Caco-2 (cell line): ENCODE results near the gene TIMP3. TPM values are rescaled to one million over a fixed set of nuclear protein-coding genes. Genes with fewer than 3 reads are reported as not detected.
A peak's percentile ranks its signal among the peaks of the same experiment; 100 is the strongest.

Experiments
- BruUV-seq: library from RNA; stranded (reverse); fragments of 400-500 nt; replicated peaks from 2 replicates; lab custom pipeline; 2021; lab: Mats Ljungman, UMichigan
- CTCF ChIA-PET: fragments of 300-600 bp; sonication (Branson Sonifier 250); formaldehyde crosslinking; loops from one replicate; lab custom pipeline; 2022; ENCODE audit warnings: antibody characterized with exemption; lab: Charles Lee
- POLR2A ChIA-PET: fragments of 300-600 bp; sonication (Branson Sonifier 250); formaldehyde crosslinking; loops from one replicate; lab custom pipeline; 2022; ENCODE audit warnings: antibody characterized with exemption; lab: Charles Lee
- DNase-seq, 2 experiments: peaks; one replicate each; pipeline versions ENCODE4 v3.0.0 to v3.0.0-alpha.2; 2020 to 2022
- H3K27me3 ChIP-seq: replicated peaks from 2 replicates; pipeline ENCODE4 v1.6.0; 2011; ENCODE audit warnings: low read length; ENCODE audit not compliant: control insufficient read depth, insufficient read depth
- H3K36me3 ChIP-seq: 2 replicates; pipeline ENCODE4 v1.5.1; 2011; ENCODE audit warnings: low read length; ENCODE audit not compliant: control insufficient read depth, insufficient read depth
- H3K4me1 ChIP-seq: fragments of 250-450 bp; sonication (Bioruptor Pico); 2 replicates; pipeline ENCODE4 v1.5.1; 2020; ENCODE audit warnings: mild to moderate bottlenecking
- H3K4me3 ChIP-seq: 2 replicates; pipeline ENCODE4 v1.5.1; 2011; ENCODE audit warnings: low read depth, mild to moderate bottlenecking, control low read depth, low read length
- H3K9me3 ChIP-seq: fragments of 250-450 bp; sonication (Bioruptor Pico); 2 replicates; pipeline ENCODE4 v1.5.1; 2020; ENCODE audit warnings: mild to moderate bottlenecking, moderate library complexity
- H3K27ac Mint-ChIP-seq: one replicate; pipeline ENCODE4 v1.8.0; 2022; ENCODE audit warnings: mixed read lengths; ENCODE audit not compliant: unreplicated experiment
- H3K27me3 Mint-ChIP-seq: one replicate; pipeline ENCODE4 v1.8.0; 2022; ENCODE audit warnings: mixed read lengths; ENCODE audit not compliant: insufficient read depth, unreplicated experiment
- H3K36me3 Mint-ChIP-seq: one replicate; pipeline ENCODE4 v1.8.0; 2022; ENCODE audit warnings: mild to moderate bottlenecking, mixed read lengths; ENCODE audit not compliant: insufficient read depth, unreplicated experiment
- H3K4me1 Mint-ChIP-seq: one replicate; pipeline ENCODE4 v1.8.0; 2022; ENCODE audit warnings: low read depth, mixed read lengths; ENCODE audit not compliant: unreplicated experiment
- H3K4me3 Mint-ChIP-seq: one replicate; pipeline ENCODE4 v1.8.0; 2022; ENCODE audit warnings: mild to moderate bottlenecking, moderate library complexity, mixed read lengths; ENCODE audit not compliant: unreplicated experiment
- H3K9me3 Mint-ChIP-seq: one replicate; pipeline ENCODE4 v1.8.0; 2022; ENCODE audit warnings: mixed read lengths; ENCODE audit not compliant: unreplicated experiment
- intact Hi-C: fragments of 100-400 bp; cut with micrococcal nuclease; formaldehyde crosslinking; loops from one replicate; pipeline ENCODE4 v1.10.0; 2022; ENCODE audit not compliant: unreplicated experiment
- total RNA-seq: library from RNA; stranded (reverse); gene quantifications from 2 replicates; pipeline ENCODE4 v1.2.3, GENCODE V29; 2022
- TF ChIP-seq, protein P1 (sequence below), 2 experiments: fragments of 200-600 bp in 1 of 2; IDR thresholded peaks; 1 replicate in 1 of 2; 2 replicates in 1 of 2; pipeline versions ENCODE4 v1.5.1 to v1.8.0; 2011 to 2022; ENCODE audit warnings: antibody characterized with exemption in 1 of 2, control low read depth in 1 of 2, inconsistent platforms in 1 of 2, low read depth in 1 of 2, low read length in 1 of 2, mild to moderate bottlenecking in 1 of 2, moderate library complexity in 1 of 2; ENCODE audit not compliant: insufficient read depth in 1 of 2, severe bottlenecking in 1 of 2, unreplicated experiment in 1 of 2

TIMP3 gene
- total RNA-seq, 1 experiment from 2014 or later: 86.4 TPM

- POLR2A ChIA-PET: no interaction called here
- intact Hi-C loops: no loop called here
- BruUV-seq: no TSS peak
- Histone ChIP-seq H3K27me3 (no peaks in the 10 kb centered on the region), H3K4me3 (no peak overlapping the region), H3K36me3 (no peaks in the 10 kb centered on the region; the same call in 1 of the 2 replicates), H3K9me3 (no peaks in the 10 kb centered on the region), H3K4me1 (no peaks in the 10 kb centered on the region)
- TF ChIP-seq, protein P1, sequence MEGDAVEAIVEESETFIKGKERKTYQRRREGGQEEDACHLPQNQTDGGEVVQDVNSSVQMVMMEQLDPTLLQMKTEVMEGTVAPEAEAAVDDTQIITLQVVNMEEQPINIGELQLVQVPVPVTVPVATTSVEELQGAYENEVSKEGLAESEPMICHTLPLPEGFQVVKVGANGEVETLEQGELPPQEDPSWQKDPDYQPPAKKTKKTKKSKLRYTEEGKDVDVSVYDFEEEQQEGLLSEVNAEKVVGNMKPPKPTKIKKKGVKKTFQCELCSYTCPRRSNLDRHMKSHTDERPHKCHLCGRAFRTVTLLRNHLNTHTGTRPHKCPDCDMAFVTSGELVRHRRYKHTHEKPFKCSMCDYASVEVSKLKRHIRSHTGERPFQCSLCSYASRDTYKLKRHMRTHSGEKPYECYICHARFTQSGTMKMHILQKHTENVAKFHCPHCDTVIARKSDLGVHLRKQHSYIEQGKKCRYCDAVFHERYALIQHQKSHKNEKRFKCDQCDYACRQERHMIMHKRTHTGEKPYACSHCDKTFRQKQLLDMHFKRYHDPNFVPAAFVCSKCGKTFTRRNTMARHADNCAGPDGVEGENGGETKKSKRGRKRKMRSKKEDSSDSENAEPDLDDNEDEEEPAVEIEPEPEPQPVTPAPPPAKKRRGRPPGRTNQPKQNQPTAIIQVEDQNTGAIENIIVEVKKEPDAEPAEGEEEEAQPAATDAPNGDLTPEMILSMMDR (IDR thresholded peaks at IDR 0.05; ENCODE audit: insufficient read depth in 1 of 2, low read depth in 1 of 2, low read length in 1 of 2, severe bottlenecking in 1 of 2, unreplicated experiment in 1 of 2): peak; percentile 42 to 44
- no peak for DNase-seq
- H3K9me3 Mint-ChIP-seq: no peaks in the 10 kb centered on the region
- H3K4me1 Mint-ChIP-seq: no peaks in the 10 kb centered on the region
- peaks cover 15% of the 10 kb centered on the region for H3K36me3 Mint-ChIP-seq
- CTCF ChIA-PET: no interaction called here
- H3K27ac Mint-ChIP-seq: no peak overlapping the region
- no peaks in the 10 kb centered on the region for H3K27me3 Mint-ChIP-seq
- no peak overlapping the region for H3K4me3 Mint-ChIP-seq
These were observed 35.0 kb downstream of the TIMP3 start for GRCh38 chr22:32836280-32837123.

GRCh38 chr22:32837142-32837541 lies 35.6 kb downstream of the TIMP3 start:
- CTCF ChIA-PET: no interaction called here
- H3K36me3 ChIP-seq: no peaks in the 10 kb centered on the region; the same call in 1 of the 2 replicates

GRCh38 chr22:32837803-32838202 lies 36.3 kb downstream of the TIMP3 start:
- H3K4me1 Mint-ChIP-seq: no peaks in the 10 kb centered on the region
- POLR2A ChIA-PET: no interaction called here
- peaks cover 12% of the 10 kb centered on the region for H3K36me3 Mint-ChIP-seq
- H3K27ac Mint-ChIP-seq: no peak overlapping the region
- Histone ChIP-seq H3K4me3 (no peak overlapping the region), H3K27me3 (no peaks in the 10 kb centered on the region), H3K4me1 (no peaks in the 10 kb centered on the region), H3K36me3 (no peaks in the 10 kb centered on the region; the same call in 1 of the 2 replicates), H3K9me3 (no peaks in the 10 kb centered on the region)
- CTCF ChIA-PET: no interaction called here
- intact Hi-C loops: no loop called here
- H3K4me3 Mint-ChIP-seq: no peak overlapping the region
- no TSS peak for BruUV-seq
- H3K9me3 Mint-ChIP-seq: no peaks in the 10 kb centered on the region
- DNase-seq: no peak
- H3K27me3 Mint-ChIP-seq: no peaks in the 10 kb centered on the region
- TF ChIP-seq, protein P1 (IDR thresholded peaks at IDR 0.05; ENCODE audit: insufficient read depth in 1 of 2, low read depth in 1 of 2, low read length in 1 of 2, severe bottlenecking in 1 of 2, unreplicated experiment in 1 of 2): no peak

More at GRCh38 chr22:32837142-32837541, 35.6 kb downstream of the TIMP3 start:
- Histone ChIP-seq H3K4me3 (no peak overlapping the region), H3K4me1 (no peaks in the 10 kb centered on the region), H3K9me3 (no peaks in the 10 kb centered on the region), H3K27me3 (no peaks in the 10 kb centered on the region)
- Mint-ChIP-seq H3K36me3 (peaks cover 15% of the 10 kb centered on the region), H3K27ac (no peak overlapping the region), H3K4me1 (no peaks in the 10 kb centered on the region), H3K4me3 (no peak overlapping the region), H3K27me3 (no peaks in the 10 kb centered on the region), H3K9me3 (no peaks in the 10 kb centered on the region)
- POLR2A ChIA-PET: no interaction called here
- intact Hi-C loops: no loop called here
- no peak for DNase-seq
- BruUV-seq: no TSS peak
- TF ChIP-seq, protein P1 (IDR thresholded peaks at IDR 0.05; ENCODE audit: insufficient read depth in 1 of 2, low read depth in 1 of 2, low read length in 1 of 2, severe bottlenecking in 1 of 2, unreplicated experiment in 1 of 2): no peak
